Measurements from ENCODE around the gene MBTPS1. TPM values are rescaled to one million over a fixed set of nuclear protein-coding genes. Genes with fewer than 3 reads are reported as not detected.

MBTPS1 gene
- total and polyA plus RNA-seq, 4 donors = 45.5 to 130 (median 68.0) TPM

DNA sequence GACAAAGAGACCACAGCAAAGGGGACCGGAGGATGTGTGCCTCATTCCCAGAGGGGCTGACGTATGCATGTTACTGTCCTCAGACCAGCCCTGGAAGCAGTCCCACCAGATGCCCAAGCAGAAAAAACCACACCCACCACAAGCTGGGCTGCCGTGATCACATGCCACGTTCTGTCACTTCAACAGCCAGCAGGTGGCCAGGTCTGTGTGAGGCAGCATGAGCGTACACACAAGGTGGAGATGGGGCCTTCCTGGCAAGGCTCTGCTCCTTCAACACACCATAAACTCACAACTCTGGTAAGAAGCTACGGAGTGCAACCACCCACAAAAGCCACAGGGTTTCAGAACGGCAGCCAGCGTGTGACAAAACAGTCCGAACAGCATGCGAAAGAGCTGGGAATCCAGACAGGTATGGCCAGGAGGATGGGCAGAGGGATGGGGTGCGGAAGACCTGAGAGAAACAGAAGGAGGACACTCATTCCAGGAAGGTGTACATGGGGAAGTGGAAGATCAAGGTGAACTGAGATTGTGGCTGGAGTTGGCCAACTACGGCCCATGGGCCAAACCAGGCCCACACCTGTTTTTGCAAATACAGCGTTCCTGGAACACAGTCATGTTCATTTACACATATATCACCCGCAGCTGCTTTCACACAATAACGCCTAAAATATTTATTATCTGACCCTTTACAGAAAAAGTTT, 27.9 kb downstream of the MBTPS1 start:
- H3K9me3 ChIP-seq (ENCODE audit: control insufficient read depth in 4 of 4, insufficient read depth in 3 of 4, low read length in 3 of 4) = no peaks in the 10 kb centered on the region
- H3K4me1 ChIP-seq (ENCODE audit: control insufficient read depth in 5 of 5, insufficient read depth in 5 of 5, low read length in 5 of 5) = no peaks in the 10 kb centered on the region
- H3K27ac ChIP-seq (ENCODE audit: low read depth in 1 of 2, low read length in 1 of 2) = no peak overlapping the region
- DNase-seq = no peak
- H3K4me3 ChIP-seq = no peak overlapping the region
- peaks cover 24 to 55% (median 46%) of the 10 kb centered on the region in 4 donors for H3K36me3 ChIP-seq (ENCODE audit: control insufficient read depth in 4 of 4, insufficient read depth in 4 of 4, low read length in 4 of 4)
- no peak for ATAC-seq (ENCODE audit: insufficient read depth, low FRiP score)
- 57 to 72% methylated on average over 15 of the region's 15 CpGs for WGBS, 2 donors
- H3K27me3 ChIP-seq (ENCODE audit: control insufficient read depth in 3 of 3, insufficient read depth in 3 of 3, low read length in 2 of 3) = no peaks in the 10 kb centered on the region
- H3K9ac ChIP-seq (ENCODE audit: insufficient read depth in 1 of 2, low read length in 2 of 2) = no peak overlapping the region
- TF ChIP-seq, protein P1, sequence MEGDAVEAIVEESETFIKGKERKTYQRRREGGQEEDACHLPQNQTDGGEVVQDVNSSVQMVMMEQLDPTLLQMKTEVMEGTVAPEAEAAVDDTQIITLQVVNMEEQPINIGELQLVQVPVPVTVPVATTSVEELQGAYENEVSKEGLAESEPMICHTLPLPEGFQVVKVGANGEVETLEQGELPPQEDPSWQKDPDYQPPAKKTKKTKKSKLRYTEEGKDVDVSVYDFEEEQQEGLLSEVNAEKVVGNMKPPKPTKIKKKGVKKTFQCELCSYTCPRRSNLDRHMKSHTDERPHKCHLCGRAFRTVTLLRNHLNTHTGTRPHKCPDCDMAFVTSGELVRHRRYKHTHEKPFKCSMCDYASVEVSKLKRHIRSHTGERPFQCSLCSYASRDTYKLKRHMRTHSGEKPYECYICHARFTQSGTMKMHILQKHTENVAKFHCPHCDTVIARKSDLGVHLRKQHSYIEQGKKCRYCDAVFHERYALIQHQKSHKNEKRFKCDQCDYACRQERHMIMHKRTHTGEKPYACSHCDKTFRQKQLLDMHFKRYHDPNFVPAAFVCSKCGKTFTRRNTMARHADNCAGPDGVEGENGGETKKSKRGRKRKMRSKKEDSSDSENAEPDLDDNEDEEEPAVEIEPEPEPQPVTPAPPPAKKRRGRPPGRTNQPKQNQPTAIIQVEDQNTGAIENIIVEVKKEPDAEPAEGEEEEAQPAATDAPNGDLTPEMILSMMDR (IDR thresholded peaks at IDR 0.05; ENCODE audit: control extremely low read depth, extremely low read depth) = no peak

DNA sequence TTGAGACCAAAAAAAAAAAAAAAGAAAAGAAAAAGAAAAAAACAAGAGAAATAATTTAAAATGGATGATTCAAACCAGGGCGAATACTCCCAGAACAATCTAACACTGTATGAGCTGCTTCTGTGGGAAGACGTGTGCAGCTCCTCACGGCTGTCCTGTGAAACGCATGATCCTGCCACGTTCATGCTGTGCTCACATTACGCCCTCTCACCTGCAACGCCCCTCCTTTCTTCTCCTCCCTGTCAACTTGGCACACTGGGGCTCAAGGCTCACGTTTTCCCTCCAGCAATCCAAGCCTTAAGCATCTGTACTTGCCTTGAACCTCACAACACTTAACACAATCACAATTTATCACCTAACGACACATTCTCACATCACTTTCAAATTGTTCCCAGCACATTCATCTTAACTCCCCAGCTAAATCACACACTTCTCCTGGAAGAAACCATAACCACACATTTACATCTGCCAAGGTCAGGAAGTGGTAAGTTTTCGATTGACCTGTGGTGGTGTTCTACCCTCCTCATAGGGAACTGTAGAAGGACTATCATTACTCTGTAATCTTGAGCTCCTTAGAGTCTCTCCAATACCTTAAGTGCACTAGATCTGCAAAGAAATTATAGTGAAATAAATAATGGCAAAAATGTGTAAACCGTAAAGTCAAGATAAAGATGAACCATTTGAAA, 29.1 kb downstream of the MBTPS1 start:
- 63 to 79% methylated on average over 11 of the region's 11 CpGs for WGBS, 2 donors

DNA sequence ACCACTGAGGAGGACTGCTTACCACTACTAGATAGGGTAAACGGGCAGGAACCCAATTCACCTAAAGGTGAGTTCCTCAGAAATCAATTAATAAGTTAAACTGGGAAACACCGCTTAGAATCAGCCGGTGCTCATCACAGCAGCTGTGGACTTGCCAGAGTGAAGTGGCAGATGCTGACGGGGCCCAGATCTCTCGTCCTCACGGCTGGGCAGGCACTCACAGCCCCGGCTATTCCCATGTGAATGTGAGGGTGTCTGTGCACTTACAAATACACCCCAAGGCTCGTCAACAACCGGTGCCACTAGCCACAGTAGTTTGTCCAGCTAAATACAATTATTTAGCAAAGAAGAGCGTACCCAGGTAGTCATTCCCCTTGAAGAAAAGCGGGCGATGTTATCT, 29.7 kb downstream of the MBTPS1 start:
- H3K27ac ChIP-seq (ENCODE audit: low read depth in 1 of 2, low read length in 1 of 2) = peak overlapping the region in 1 of 2 donors; percentile 67
- TF ChIP-seq, protein P1 (IDR thresholded peaks at IDR 0.05; ENCODE audit: control extremely low read depth, extremely low read depth) = no peak
- WGBS, 2 donors = 87% methylated on average over 12 of the region's 12 CpGs
- no peaks in the 10 kb centered on the region for H3K9me3 ChIP-seq (ENCODE audit: control insufficient read depth in 4 of 4, insufficient read depth in 3 of 4, low read length in 3 of 4)
- peaks cover 15 to 53% (median 39%) of the 10 kb centered on the region in 4 donors for H3K36me3 ChIP-seq (ENCODE audit: control insufficient read depth in 4 of 4, insufficient read depth in 4 of 4, low read length in 4 of 4)
- H3K4me1 ChIP-seq (ENCODE audit: control insufficient read depth in 5 of 5, insufficient read depth in 5 of 5, low read length in 5 of 5) = no peaks in the 10 kb centered on the region
- H3K4me3 ChIP-seq = no peak overlapping the region
- no peak for DNase-seq
- H3K27me3 ChIP-seq (ENCODE audit: control insufficient read depth in 3 of 3, insufficient read depth in 3 of 3, low read length in 2 of 3) = no peaks in the 10 kb centered on the region
- no peak overlapping the region for H3K9ac ChIP-seq (ENCODE audit: insufficient read depth in 1 of 2, low read length in 2 of 2)
- ATAC-seq (ENCODE audit: insufficient read depth, low FRiP score) = no peak

More for the DNA sequence above, 29.1 kb downstream of the MBTPS1 start:
- Histone ChIP-seq H3K4me1 (ENCODE audit: control insufficient read depth in 5 of 5, insufficient read depth in 5 of 5, low read length in 5 of 5) (no peaks in the 10 kb centered on the region), H3K27ac (ENCODE audit: low read depth in 1 of 2, low read length in 1 of 2) (no peak overlapping the region), H3K9me3 (ENCODE audit: control insufficient read depth in 4 of 4, insufficient read depth in 3 of 4, low read length in 3 of 4) (no peaks in the 10 kb centered on the region), H3K36me3 (ENCODE audit: control insufficient read depth in 4 of 4, insufficient read depth in 4 of 4, low read length in 4 of 4) (peaks cover 17 to 52% (median 40%) of the 10 kb centered on the region in 4 donors), H3K4me3 (no peak overlapping the region), H3K9ac (ENCODE audit: insufficient read depth in 1 of 2, low read length in 2 of 2) (no peak overlapping the region), H3K27me3 (ENCODE audit: control insufficient read depth in 3 of 3, insufficient read depth in 3 of 3, low read length in 2 of 3) (no peaks in the 10 kb centered on the region)
- DNase-seq (no peak), ATAC-seq (ENCODE audit: insufficient read depth, low FRiP score) (no peak)
- TF ChIP-seq, protein P1 (IDR thresholded peaks at IDR 0.05; ENCODE audit: control extremely low read depth, extremely low read depth) = no peak

All from lung (tissue), 12 donors.